GM19099 (cell line): ENCODE results near the gene FARS2.

Source experiments
- POLR2A ChIP-seq: IDR thresholded peaks from 3 replicates; pipeline ENCODE4 v1.6.1; 2011; ENCODE audit warnings: low read depth; ENCODE audit not compliant: insufficient read length; ENCODE audit errors: extremely low read depth

Gene FARS2

GRCh38 chr6:5481033-5481432 is 219.7 kb downstream of the FARS2 start:
- no peak for TF ChIP-seq POLR2A

DNA sequence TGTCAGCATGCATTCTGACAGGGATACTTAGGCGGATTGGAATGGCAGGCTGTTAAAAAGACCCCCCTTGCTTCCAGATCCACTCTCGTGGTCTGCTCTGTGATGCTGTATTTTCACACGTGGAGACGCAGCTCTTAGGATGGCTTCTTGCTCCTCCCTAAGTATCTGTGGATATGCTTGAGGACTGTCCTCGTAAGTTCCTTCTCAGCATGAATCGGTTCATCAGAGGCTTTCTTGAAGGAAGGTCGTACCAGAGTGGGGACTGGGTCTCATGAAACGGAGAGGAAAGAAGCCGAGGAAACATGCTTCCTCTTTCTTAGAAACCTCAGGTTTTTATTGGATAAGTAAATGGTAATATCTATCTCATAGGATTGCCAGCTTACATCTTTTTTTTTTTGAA is 220.4 kb downstream of the FARS2 start:
- TF ChIP-seq POLR2A, result no peak

GRCh38 chr6:5482619-5483018 is 221.3 kb downstream of the FARS2 start:
- no peak for TF ChIP-seq POLR2A

DNA sequence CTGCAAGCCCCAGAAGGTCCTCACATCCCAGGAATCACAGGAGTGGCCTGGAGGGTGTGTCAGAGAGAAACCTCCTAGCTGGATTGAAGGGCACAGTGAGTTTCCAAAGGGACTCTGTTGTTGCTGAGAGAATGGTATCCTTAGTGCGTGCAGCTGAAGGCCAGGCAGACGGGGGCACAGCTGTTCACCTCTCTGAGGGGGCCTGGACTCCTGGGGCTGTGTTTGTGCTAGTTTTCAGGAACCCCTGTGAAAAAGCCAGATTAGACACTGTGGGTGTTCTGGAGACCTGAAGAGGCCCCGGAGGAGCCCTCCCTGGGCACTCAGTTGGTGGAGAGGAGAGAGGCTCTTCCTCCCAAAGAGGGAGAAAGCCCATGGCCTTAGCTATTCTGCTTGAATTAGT is 223.4 kb downstream of the FARS2 start:
- TF ChIP-seq POLR2A, result no peak

DNA sequence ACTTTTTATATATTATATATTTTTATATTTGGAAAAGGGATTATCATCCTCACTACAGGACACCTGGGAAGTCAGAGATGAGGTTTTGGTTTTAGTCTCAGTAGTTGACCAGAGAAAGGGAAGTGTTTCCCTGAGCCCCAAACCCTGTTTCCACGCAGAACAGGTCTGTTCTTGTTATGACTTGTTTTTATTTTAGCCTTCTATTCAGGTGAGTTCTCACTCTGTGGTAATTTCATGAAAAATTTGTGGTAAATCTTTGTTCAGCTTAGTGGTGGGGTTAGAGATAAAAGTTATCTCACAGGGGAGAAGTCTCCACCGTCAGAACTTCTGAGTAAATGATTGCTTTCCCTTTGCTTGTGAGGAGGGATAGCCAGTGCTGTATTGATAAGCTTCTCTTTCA is 224.9 kb downstream of the FARS2 start:
- no peak for TF ChIP-seq POLR2A

GRCh38 chr6:5490501-5491069 is 229.3 kb downstream of the FARS2 start:
- no peak for TF ChIP-seq POLR2A

DNA sequence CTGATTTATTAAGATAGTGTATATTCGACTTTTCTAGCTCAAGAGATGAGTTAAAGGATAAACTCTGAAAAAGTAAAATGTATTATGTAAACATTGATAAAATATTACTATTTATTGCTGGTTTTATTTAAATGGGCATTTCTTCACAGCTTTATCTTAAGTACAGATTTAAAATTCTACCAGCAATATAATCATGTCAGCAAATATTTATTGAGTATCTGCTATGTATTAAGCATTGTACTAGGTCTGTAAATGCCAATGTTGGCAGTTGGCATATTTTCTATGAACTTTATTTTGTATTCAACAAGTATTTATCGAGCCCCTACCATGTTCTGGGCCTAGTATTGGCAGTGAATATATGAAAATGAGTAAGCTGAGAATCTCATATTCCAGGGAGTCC is 231.0 kb downstream of the FARS2 start:
- TF ChIP-seq POLR2A, result no peak

DNA sequence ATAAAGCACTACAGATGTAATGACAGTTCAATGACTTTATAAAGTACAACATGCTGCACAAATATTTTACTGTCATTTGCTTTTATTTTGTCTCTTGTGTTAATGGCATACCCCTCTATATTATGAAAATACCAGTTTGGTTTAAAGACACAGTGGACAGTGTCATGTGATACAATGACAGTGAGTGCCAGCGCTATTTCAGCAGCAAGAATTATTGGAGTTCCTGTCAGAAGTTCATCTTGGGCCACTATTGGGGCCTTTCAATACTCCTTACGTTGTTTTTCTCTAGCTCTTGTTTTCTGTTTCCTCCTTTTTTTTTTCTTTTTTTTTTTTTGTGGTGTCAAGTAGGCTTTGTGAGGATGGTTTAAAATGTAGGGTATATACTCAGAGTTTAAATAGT is 232.5 kb downstream of the FARS2 start:
- TF ChIP-seq POLR2A, result no peak

DNA sequence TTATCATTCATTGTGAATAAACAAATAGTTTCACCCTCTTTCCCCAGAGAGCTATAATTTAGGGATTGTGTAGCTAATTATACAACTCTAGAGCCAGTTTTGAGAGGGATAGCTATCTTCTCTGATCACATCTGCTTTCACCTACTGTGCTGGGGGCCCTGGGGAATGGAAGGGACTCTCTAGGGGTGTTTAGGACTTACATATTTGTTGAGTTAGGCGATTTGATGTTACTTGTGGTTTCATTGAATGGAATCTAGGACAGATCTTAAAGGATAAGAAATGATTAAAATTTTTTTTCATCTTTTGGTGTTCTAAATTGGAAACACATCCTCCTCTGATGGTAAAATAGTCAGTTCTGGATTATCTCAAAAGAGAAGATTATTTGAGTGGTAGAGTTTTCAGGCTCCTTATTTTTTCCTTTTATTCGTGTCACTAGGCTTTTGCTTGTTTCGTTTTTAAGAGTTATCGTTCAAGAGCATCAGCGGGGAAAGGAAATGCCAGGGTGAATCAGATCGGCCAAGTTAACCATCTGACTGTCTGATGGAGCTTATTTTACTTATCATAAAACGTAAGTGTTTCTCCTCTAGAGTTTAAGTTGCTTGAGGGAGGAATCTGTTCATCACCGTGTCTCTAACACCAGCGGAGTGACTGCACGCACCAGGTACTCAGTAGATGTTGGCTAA is 236.7 kb downstream of the FARS2 start:
- TF ChIP-seq POLR2A, result no peak

DNA sequence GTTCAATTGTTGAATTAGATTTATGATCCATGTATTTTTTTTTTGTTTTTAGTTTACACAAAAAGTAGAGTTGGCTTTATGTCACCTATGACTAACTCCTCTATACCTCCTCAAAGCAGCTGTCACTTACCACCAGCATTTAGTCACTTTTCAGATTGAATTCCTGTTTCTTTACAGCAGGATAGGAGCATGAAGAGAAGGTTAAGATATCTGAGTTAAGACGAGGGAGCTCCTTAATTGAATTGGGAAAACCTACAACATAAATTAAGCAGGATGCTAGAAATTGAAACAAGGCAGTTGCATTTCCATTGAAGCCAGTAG is 237.2 kb downstream of the FARS2 start:
- TF ChIP-seq POLR2A, result no peak

GRCh38 chr6:5499644-5500306 is 238.5 kb downstream of the FARS2 start:
- TF ChIP-seq POLR2A, result no peak

- no peak for TF ChIP-seq POLR2A
Observed at GRCh38 chr6:5501837-5502236, 240.5 kb downstream of the FARS2 start.

- no peak for TF ChIP-seq POLR2A
Observed at GRCh38 chr6:5504078-5504477, 242.8 kb downstream of the FARS2 start.

DNA sequence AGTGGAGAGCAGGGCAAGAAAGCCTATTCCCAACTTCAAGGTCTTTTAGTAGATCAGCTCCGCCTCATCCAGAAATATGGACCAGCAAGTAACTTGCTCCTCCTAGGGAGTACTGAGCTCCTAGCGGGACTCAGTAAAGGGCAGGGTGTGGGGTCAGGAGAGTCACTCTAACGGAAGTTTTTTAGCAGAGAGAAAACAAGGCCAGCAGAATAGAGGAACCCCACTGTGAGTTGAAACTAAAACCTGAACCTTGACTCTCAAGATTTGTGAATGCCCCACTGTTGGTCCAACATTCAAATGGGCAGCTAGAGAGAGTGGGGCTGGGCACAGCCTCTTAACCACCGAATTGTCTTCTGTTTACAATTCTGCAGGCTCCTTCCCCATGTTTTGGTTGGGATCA is 244.8 kb downstream of the FARS2 start:
- no peak for TF ChIP-seq POLR2A

DNA sequence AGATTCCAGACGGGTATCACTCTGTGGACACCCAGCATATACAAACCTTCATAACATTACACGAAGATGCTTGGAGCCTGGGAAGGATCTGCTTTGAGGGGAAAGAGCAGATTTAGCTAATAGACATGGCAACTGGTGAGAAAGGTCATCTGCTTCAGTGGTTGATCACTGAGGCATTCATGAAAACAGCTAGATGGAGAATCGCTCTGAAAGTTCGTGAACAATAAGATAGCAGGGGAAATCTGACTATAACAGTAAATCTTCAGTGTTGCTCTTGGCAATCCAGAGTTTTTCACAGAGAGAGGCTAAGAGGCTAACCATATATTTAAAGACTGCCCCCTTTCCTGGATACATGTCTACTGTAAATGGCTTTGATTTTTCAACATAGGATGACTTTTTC is 245.3 kb downstream of the FARS2 start:
- no peak for TF ChIP-seq POLR2A

DNA sequence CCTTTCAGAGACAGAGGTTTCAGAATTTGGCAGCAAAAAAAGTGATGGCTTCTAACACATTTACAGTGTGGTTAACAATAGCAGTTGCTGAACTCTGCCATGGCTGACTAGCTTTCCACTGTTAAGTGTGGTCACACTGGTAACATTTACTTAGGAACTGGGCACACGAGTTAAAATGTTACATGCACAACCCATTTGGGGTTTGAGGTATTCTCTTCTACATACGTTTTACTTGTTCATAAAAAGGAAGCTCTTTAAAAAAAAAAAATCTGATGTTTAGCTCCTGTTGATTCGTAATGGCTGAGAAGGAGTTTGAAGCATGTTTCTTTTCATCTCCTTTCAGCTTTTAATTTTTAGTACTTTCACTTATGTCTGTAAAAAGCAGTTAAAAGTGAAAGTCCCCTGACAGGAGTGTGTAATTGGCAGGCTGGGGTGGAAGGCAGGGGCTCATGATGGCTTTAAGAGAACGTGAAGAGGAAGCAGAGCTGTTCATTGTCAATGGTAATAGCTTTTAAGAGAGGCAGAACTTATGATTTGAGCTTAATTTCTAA is 245.9 kb downstream of the FARS2 start:
- TF ChIP-seq POLR2A, result no peak

- TF ChIP-seq POLR2A, result no peak
Observed at GRCh38 chr6:5509106-5509505, 247.8 kb downstream of the FARS2 start.
